Mesodermal cell (in vitro differentiated cells): Measurements from ENCODE around the gene VAT1.
A peak's percentile ranks its signal among the peaks of the same experiment; 100 is the strongest.

Experiments
- H3K27ac ChIP-seq: 2 replicates; pipeline ENCODE4 v1.7.0; 2013; ENCODE audit warnings: mild to moderate bottlenecking, low read depth, low read length, moderate library complexity; ENCODE audit not compliant: severe bottlenecking
- H3K36me3 ChIP-seq: 2 replicates; pipeline ENCODE4 v1.7.1; 2013; ENCODE audit warnings: mild to moderate bottlenecking, low read length, moderate library complexity; ENCODE audit not compliant: control insufficient read depth, insufficient read depth
- H3K4me1 ChIP-seq: one replicate; pipeline ENCODE4 v1.7.1; 2013; ENCODE audit warnings: mild to moderate bottlenecking, low read length; ENCODE audit not compliant: insufficient read depth, control insufficient read depth, poor library complexity, severe bottlenecking
- H3K4me3 ChIP-seq: 2 replicates; pipeline ENCODE4 v1.7.0; 2013; ENCODE audit warnings: low read length, control low read depth, mild to moderate bottlenecking; ENCODE audit not compliant: insufficient read depth, poor library complexity, severe bottlenecking; ENCODE audit errors: extremely low read depth
- H3K9me3 ChIP-seq: 2 replicates; pipeline ENCODE4 v1.7.1; 2013; ENCODE audit warnings: mild to moderate bottlenecking, low read length, moderate library complexity; ENCODE audit not compliant: control insufficient read depth
- WGBS, 2 experiments: methylation state at CpG; one replicate each; pipeline ENCODE4 v1.1.5; 2013; ENCODE audit warnings: missing lambda C conversion rate in 2 of 2; ENCODE audit not compliant: insufficient coverage in 2 of 2; 5-methylcytosine and 5-hydroxymethylcytosine counted together

VAT1 gene

GRCh38 chr17:43016216-43016615 lies 6.0 kb downstream of the VAT1 start:
- WGBS, 2 experiments = 97 to 99% methylated on average over 6 of the region's 7 CpGs
- peaks cover 58% of the 10 kb centered on the region for H3K36me3 ChIP-seq
- H3K4me3 ChIP-seq = no peak overlapping the region

GRCh38 chr17:43015579-43015978 lies 6.6 kb downstream of the VAT1 start:
- H3K4me1 ChIP-seq = peaks cover 52% of the 10 kb centered on the region
- H3K36me3 ChIP-seq = peaks cover 57% of the 10 kb centered on the region
- H3K27ac ChIP-seq = no peak overlapping the region
- WGBS, 2 experiments = 57 to 79% methylated on average over 7 to 8 of the region's 9 CpGs
- H3K9me3 ChIP-seq = no peaks in the 10 kb centered on the region
- H3K4me3 ChIP-seq = no peak overlapping the region

More at GRCh38 chr17:43016216-43016615, 6.0 kb downstream of the VAT1 start:
- Histone ChIP-seq H3K9me3 (no peaks in the 10 kb centered on the region), H3K27ac (no peak overlapping the region), H3K4me1 (peaks cover 51% of the 10 kb centered on the region)

GRCh38 chr17:43014649-43015542 lies 7.3 kb downstream of the VAT1 start:
- Histone ChIP-seq H3K9me3 (no peaks in the 10 kb centered on the region), H3K36me3 (peaks cover 53% of the 10 kb centered on the region), H3K27ac (peak overlapping the region; percentile 64), H3K4me1 (peaks cover 49% of the 10 kb centered on the region), H3K4me3 (no peak overlapping the region)
- WGBS, 2 experiments = 85 to 96% methylated on average over 2 to 3 of the region's 8 CpGs

- Histone ChIP-seq H3K27ac (peak overlapping the region; percentile 64), H3K36me3 (peaks cover 48% of the 10 kb centered on the region)
- 88 to 95% methylated on average over 4 to 10 of the region's 12 CpGs for WGBS, 2 experiments
Measured at GRCh38 chr17:43014020-43014648, 8.1 kb downstream of the VAT1 start.

GRCh38 chr17:43013296-43013695 lies 8.9 kb downstream of the VAT1 start:
- H3K36me3 ChIP-seq = peaks cover 40% of the 10 kb centered on the region
- no peak overlapping the region for H3K27ac ChIP-seq
- H3K4me3 ChIP-seq = no peak overlapping the region
- H3K9me3 ChIP-seq = no peaks in the 10 kb centered on the region
- 91 to 99% methylated on average over 7 to 8 of the region's 8 CpGs for WGBS, 2 experiments
- peaks cover 33% of the 10 kb centered on the region for H3K4me1 ChIP-seq

More at GRCh38 chr17:43014020-43014648, 8.1 kb downstream of the VAT1 start:
- H3K4me3 ChIP-seq = no peak overlapping the region
- H3K9me3 ChIP-seq = no peaks in the 10 kb centered on the region
- H3K4me1 ChIP-seq = peaks cover 41% of the 10 kb centered on the region

- WGBS, 2 experiments = 88 to 94% methylated on average over 9 to 14 of the region's 15 CpGs
- peaks cover 27% of the 10 kb centered on the region for H3K36me3 ChIP-seq
- H3K27ac ChIP-seq = no peak overlapping the region
Measured at GRCh38 chr17:43011728-43012472, 10.3 kb downstream of the VAT1 start.

GRCh38 chr17:43010667-43011308 lies 11.4 kb downstream of the VAT1 start:
- Histone ChIP-seq H3K4me1 (peaks cover 24% of the 10 kb centered on the region), H3K9me3 (no peaks in the 10 kb centered on the region), H3K36me3 (peaks cover 16% of the 10 kb centered on the region), H3K27ac (no peak overlapping the region), H3K4me3 (no peak overlapping the region)
- 94 to 100% methylated on average over 4 to 5 of the region's 5 CpGs for WGBS, 2 experiments

More at GRCh38 chr17:43011728-43012472, 10.3 kb downstream of the VAT1 start:
- Histone ChIP-seq H3K9me3 (no peaks in the 10 kb centered on the region), H3K4me3 (no peak overlapping the region), H3K4me1 (peaks cover 28% of the 10 kb centered on the region)

GRCh38 chr17:43006639-43007551 lies 15.3 kb downstream of the VAT1 start, which contains the start of gene IFI35:
IFI35 (plus strand) TSS chr17:43006784; CDS start chr17:43006948, 164 bp downstream.
- 19 to 46% methylated on average over 10 to 12 of the region's 18 CpGs for WGBS, 2 experiments
- Histone ChIP-seq H3K9me3 (no peaks in the 10 kb centered on the region), H3K27ac (peak within 1 kb of the TSS; percentile 76), H3K36me3 (peaks cover 27% of the 10 kb centered on the region), H3K4me3 (peak within 1 kb of the TSS; percentile 11), H3K4me1 (peaks cover 22% of the 10 kb centered on the region)

- H3K9me3 ChIP-seq = no peaks in the 10 kb centered on the region
- H3K4me3 ChIP-seq = no peak overlapping the region
- H3K36me3 ChIP-seq = peaks cover 54% of the 10 kb centered on the region
- H3K27ac ChIP-seq = no peak overlapping the region
- WGBS, 2 experiments = 90 to 95% methylated on average over 4 to 5 of the region's 5 CpGs
- peaks cover 35% of the 10 kb centered on the region for H3K4me1 ChIP-seq
Measured at GRCh38 chr17:43003542-43004172, 18.5 kb downstream of the VAT1 start.
